Measurements from ENCODE around the gene SULF2.

Gene SULF2

DNA sequence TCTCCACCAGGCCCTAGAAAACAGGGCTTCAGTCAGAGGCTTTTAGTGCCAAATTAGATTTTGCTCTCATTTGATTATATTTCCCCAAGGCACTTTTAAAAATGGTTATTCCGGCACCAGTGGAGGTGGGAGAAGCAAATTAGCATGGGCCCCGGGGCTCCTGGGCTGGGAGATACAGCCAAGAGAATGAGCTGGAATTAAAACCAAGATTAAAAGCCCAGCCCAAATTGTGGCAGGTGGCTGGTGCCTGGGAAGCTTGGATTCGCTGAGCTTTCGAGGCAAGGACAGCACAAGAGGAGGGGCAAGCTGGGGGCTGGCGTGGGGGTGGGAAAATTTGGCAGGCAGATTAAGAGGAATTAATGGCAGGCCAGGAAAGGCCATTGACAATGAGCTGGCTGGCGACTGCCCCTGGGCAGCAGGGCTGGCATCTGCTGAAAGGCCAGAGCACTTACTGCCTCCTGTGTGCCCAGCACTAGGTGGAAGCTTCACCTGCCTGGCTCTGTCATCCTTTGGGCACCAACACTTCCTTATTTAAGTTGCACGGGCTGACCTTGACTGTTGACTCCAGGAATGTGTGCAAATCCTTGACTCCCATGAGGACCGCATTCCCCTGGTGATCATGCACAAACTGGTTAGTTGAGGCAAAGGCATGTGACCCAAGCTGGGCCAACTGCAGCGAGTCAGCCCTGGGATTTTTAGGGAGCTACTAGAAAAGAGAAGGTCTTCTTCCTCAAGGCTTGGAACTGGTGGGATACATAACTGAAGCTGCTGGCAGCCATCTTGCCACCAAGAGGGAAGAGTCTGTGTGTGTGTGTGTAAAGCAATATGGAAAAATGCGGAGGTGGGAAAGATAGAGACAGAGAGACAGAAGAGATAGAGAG, 76.1 kb downstream of the SULF2 start:
- no peak for FAIRE-seq

DNA sequence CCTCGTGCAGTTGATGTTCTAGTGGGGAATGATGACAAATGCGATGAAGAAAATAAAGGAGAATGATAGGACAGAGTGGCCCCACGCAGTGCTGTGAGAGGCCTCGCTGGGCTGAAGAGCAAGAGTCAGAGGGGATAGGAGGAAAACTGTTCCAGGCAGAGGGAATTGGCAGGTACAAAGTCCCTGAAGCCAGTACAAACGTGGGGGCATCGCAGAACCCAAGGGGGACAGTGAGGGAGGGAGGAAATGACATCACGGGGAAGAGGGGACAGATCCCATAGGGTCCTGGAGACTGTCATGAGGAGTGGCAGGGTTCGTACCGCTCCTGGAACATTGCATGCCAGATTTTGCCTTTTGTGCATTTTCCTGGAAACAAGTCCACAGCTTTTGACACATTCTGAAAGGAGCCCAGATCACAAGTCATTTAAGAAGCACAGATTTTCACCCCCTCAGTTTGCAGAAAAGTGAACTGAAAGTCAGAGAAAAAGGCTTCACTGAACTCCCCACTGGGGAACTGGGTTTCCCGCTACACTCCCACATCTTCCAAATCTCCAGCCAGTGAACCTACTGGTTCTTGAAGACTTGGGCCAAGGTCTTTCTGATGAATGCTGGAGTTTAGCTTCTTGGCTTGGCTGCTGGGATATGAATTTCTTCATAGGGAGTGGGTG, 77.0 kb downstream of the SULF2 start:
- no peak for FAIRE-seq

GRCh38 chr20:47706345-47706744, 78.9 kb downstream of the SULF2 start:
- FAIRE-seq = no peak

- no peak for FAIRE-seq
These were observed 79.8 kb downstream of the SULF2 start for GRCh38 chr20:47705497-47705856.

- no peak for FAIRE-seq
These were observed 80.4 kb downstream of the SULF2 start for GRCh38 chr20:47704746-47705496.

DNA sequence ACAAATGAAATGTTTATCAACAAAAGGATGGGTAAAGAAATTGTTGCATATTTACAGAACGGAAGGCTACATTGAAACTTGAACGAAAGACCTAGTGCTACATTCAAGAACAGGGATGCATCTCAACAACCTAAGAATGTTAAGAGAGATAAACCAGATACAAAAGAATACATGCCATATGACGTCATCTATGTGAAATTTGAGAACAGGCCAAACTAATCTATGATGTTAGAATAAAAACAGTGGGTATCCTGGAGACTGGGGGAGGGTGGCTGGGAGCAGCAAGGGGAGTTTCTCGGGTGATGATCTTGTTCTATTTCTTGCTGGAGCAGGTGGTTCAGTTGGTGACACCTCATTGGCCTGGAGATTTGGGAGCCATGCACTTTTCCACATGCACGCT, 81.5 kb downstream of the SULF2 start:
- FAIRE-seq = no peak

- FAIRE-seq = no peak
These were observed 83.7 kb downstream of the SULF2 start for GRCh38 chr20:47701612-47702011.

DNA sequence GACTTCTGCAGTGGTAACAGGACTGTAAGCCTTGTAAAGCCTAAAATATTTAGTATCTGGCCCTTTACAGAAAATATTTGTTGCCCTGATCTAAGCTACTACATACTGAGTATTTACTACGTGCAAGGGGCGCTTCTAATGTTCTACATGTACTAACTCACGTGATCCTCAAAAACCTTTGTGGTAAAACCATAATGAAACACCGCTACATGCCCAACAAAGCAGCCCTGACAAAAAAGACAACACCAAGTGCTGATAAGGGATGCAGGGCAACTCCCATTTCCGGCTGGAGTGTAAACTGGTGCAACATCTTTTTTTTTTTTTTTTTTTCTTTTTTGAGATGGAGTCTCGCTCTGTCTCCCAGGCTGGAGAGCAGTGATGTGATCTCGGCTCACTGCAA, 85.0 kb downstream of the SULF2 start:
- no peak for FAIRE-seq

GRCh38 chr20:47699818-47700217, 85.5 kb downstream of the SULF2 start:
- no peak for FAIRE-seq

DNA sequence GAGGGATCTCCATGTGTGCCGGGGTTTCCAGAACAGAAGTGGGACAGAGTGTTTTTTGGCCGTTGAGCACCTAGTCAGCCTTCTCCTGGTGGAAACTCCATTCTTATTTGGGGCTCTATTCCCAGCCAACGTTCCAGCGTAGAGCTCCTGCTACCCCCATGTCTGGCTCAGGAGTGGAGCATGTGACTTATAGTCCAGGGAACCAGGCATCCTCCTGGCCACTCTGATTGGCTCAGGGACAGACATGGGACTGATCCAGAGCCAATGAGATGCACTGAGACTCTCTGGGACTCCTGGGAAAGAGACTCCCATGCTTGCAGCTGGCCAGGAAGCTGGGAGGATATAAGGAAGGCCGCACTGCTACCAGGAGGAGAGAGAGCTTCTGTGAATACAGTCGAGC, 87.1 kb downstream of the SULF2 start:
- FAIRE-seq = no peak

GRCh38 chr20:47696856-47697255, 88.4 kb downstream of the SULF2 start:
- no peak for FAIRE-seq

DNA sequence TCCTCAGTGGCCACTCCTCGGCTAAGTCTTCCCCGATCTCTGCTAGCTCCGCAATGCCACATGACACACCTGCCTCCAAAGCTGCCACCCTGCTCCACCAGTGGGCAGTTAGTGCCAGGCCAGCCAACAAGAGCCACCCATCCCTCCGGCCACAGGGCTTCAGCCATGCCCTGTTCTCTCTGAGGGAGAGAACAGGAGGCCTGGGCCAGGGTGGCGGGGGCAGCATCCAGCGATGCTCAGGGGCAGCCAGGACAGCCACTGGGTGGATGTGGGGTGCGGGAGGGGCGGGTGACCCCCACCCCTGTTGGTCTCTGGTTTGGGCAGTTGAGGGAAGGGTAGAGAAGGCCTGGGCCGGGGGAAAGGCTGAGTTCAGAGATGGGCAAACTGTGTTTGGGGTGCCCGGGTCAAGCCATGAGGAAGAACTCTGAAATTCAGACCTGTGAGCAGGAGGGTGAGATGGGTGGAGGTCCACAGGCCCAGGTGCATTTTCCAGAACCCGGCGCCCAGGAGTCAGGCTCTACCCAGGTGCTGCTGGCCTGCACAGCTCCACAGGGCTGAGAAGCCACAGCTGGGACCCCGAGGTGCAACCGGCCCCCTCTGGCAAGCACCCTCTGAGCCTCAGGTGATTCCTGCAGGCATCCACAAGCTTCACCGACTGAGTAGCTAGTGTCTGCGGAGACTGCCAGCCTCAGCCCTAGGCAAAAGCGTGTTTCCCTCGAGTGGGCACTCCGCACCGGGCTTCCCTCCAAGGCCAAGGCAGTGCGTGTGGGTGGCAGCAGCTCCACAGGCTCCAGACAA, 91.1 kb downstream of the SULF2 start:
- FAIRE-seq = no peak

DNA sequence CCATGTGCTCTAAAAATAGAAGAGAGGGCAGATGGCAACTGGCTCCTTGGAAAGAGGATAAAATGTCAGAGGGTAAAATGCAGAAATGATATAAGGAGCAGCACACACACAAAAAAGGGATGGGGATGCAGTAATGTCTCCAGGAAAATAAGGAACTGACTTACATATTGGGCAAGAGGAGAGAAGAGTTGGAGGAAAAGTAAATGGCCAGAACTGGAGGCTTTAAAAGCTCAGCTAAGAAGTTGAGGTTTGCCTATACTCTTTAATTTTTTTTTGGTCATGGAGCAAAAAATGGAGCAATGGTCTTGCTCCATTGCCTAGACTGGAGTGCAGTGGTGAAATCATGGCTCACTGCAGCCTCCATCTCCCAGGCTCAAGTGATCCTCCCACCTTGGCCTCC, 93.7 kb downstream of the SULF2 start:
- no peak for FAIRE-seq

- FAIRE-seq = no peak
These were observed 95.5 kb downstream of the SULF2 start for GRCh38 chr20:47689731-47690130.

GRCh38 chr20:47688385-47689381, 96.6 kb downstream of the SULF2 start:
- no peak for FAIRE-seq

DNA sequence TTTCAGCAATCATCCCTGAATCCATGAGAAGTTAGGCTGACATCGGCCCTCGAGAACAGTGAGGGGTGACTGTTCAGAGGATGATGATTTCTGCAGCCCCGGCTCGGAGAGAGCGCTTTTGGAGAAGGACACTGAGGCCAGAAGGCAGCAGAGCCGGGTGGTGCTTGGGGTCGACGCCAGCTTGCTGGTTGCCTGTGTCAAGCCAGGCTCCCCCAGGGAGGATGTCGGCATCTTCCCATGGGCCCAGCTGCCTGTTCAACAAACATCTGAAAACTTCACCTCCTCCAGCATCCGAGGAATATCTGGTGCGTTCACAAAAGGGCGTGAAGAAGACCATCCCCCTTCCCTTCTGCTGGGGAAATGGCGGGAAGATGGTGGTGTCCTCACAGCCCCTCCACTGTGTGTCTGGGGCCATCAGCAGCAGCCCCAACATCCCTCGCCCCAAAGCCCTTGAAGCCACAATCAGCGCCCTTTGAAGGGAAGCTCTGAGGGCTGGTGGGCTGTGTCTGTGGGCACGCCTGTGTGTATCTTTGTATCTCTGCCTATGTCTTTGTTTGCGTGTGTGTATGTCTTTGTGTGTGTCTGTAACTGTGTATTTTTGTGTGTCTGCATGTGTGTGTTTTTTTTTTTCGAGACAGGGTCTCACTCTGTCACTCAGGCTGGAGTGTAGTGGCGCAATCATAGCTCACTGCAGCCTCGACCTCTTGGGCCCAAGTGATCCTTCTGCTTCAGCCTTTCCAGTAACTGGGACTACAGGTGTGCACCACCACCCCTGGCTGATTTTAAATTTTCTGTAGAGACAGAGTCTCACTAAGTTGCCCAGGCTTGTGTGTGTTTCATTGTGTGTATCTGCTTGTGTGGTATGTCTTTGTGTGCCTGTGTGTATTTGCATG, 97.9 kb downstream of the SULF2 start:
- FAIRE-seq = no peak

GRCh38 chr20:47686545-47686944, 98.7 kb downstream of the SULF2 start:
- FAIRE-seq = no peak

- FAIRE-seq = no peak
These were observed 100.8 kb downstream of the SULF2 start for GRCh38 chr20:47684306-47685080.

- no peak for FAIRE-seq
These were observed 102.4 kb downstream of the SULF2 start for GRCh38 chr20:47682916-47683315.
